GM12878 (cell line): Measurements from ENCODE around the gene ADSL. TPM values are rescaled to one million over a fixed set of nuclear protein-coding genes. Genes with fewer than 3 reads are reported as not detected.

Source experiments
- CEBPB ChIP-seq, 2 experiments: fragments of 150-350 bp in 1 of 2; IDR thresholded peaks; 2 replicates each; pipeline ENCODE4 v1.6.1; 2012 to 2014; ENCODE audit warnings: low read depth in 2 of 2, low read length in 2 of 2, borderline replicate concordance in 1 of 2, inconsistent platforms in 1 of 2
- CHD4 ChIP-seq: fragments of 200-600 bp; sonication (generic); IDR thresholded peaks from 2 replicates; pipeline ENCODE4 v1.6.1; 2016; ENCODE audit warnings: mild to moderate bottlenecking
- CREM ChIP-seq: IDR thresholded peaks from 2 replicates; pipeline ENCODE4 v1.6.1; 2014; ENCODE audit warnings: antibody characterized with exemption, low read depth
- EED ChIP-seq: sonication (generic); IDR thresholded peaks from 2 replicates; pipeline ENCODE4 v1.6.1; 2016; ENCODE audit warnings: antibody characterized with exemption, low read depth
- ESRRA ChIP-seq: IDR thresholded peaks from 2 replicates; pipeline ENCODE4 v1.6.1; 2012; ENCODE audit warnings: mild to moderate bottlenecking, low read length, improper control_type of control experiment
- ETV6 ChIP-seq, 2 experiments: fragments of 450-650 bp in 1 of 2; IDR thresholded peaks in 1 of 2; conservative IDR thresholded peaks in 1 of 2; 2 replicates each; pipeline ENCODE4 v1.6.1; 2014; ENCODE audit warnings: antibody characterized with exemption in 1 of 2, borderline replicate concordance in 1 of 2, low read depth in 1 of 2, mild to moderate bottlenecking in 1 of 2, moderate library complexity in 1 of 2
- GABPA ChIP-seq: IDR thresholded peaks from 2 replicates; pipeline ENCODE4 v1.6.1; 2014; ENCODE audit warnings: antibody characterized with exemption, low read depth, mild to moderate bottlenecking, inconsistent platforms
- HCFC1 ChIP-seq: fragments of 150-350 bp; IDR thresholded peaks from 2 replicates; pipeline ENCODE4 v1.6.1; 2014; ENCODE audit warnings: low read length
- IKZF1 ChIP-seq: fragments of 450-650 bp; conservative IDR thresholded peaks from 2 replicates; pipeline ENCODE4 v1.6.1; 2017; ENCODE audit warnings: antibody characterized with exemption, mild to moderate bottlenecking
- IKZF2 ChIP-seq, 2 experiments: fragments of 450-650 bp; IDR thresholded peaks; 2 replicates each; pipeline ENCODE4 v1.6.1; 2017; ENCODE audit warnings: mild to moderate bottlenecking in 2 of 2, moderate library complexity in 2 of 2
- JUND ChIP-seq: IDR thresholded peaks from 2 replicates; pipeline ENCODE4 v1.6.1; 2012; ENCODE audit warnings: low read depth, mild to moderate bottlenecking, low read length, improper control_type of control experiment, moderate library complexity
- KDM1A ChIP-seq: fragments of 200-600 bp; sonication (generic); IDR thresholded peaks from 2 replicates; pipeline ENCODE4 v1.6.1; 2016; ENCODE audit warnings: borderline replicate concordance
- MYB ChIP-seq: fragments of 150-350 bp; IDR thresholded peaks from 2 replicates; pipeline ENCODE4 v1.6.1; 2014; ENCODE audit warnings: mild to moderate bottlenecking, low read depth, low read length, borderline replicate concordance
- NBN ChIP-seq: fragments of 450-650 bp; IDR thresholded peaks from 2 replicates; pipeline ENCODE4 v1.6.1; 2016
- NR2F1 ChIP-seq: fragments of 450-650 bp; conservative IDR thresholded peaks from 2 replicates; pipeline ENCODE4 v1.6.1; 2017; ENCODE audit warnings: mild to moderate bottlenecking
- POU2F2 ChIP-seq: IDR thresholded peaks from 3 replicates; pipeline ENCODE4 v1.6.1; 2011; ENCODE audit warnings: low read depth, mild to moderate bottlenecking, low read length, borderline replicate concordance
- SRF ChIP-seq, 2 experiments: IDR thresholded peaks; 2 replicates each; pipeline ENCODE4 v1.6.1; 2011; ENCODE audit warnings: low read depth in 2 of 2, low read length in 2 of 2, mild to moderate bottlenecking in 1 of 2, moderate library complexity in 1 of 2
- TARDBP ChIP-seq: IDR thresholded peaks from 2 replicates; pipeline ENCODE4 v1.6.1; 2016; ENCODE audit warnings: borderline replicate concordance
- TBL1XR1 ChIP-seq: IDR thresholded peaks from 2 replicates; pipeline ENCODE4 v1.6.1; 2012; ENCODE audit warnings: low read depth, low read length, improper control_type of control experiment
- TCF7 ChIP-seq: IDR thresholded peaks from 2 replicates; pipeline ENCODE4 v1.6.1; 2014; ENCODE audit warnings: antibody characterized with exemption, borderline replicate concordance
- polyA plus RNA-seq, 11 experiments: library from polyadenylated mRNA; depleted of rRNA in 4 of 11; unstranded in 6 of 11; stranded (reverse) in 5 of 11; fragments of >200 nt; fragmentation: Nextera tagmentation in 4 of 11; fragmentation: Illumina TruSeq in 1 of 11; extraction: Ambion mirVana in 4 of 11; extraction: Trizol in 1 of 11; gene quantifications; 1 replicate in 1 of 11; 2 replicates in 10 of 11; pipeline versions ENCODE4 v1.2.1 to v1.2.3, GENCODE V29; 2011 to 2016; ENCODE audit warnings: inconsistent platforms in 2 of 11, missing spikeins in 2 of 11, low read depth in 1 of 11
- total RNA-seq, 4 experiments: library from RNA; depleted of rRNA in 3 of 4; stranded (reverse); fragments of >200 nt in 3 of 4; fragmentation: Illumina TruSeq in 1 of 4; extraction: Trizol in 1 of 4; gene quantifications; 2 replicates each; pipeline versions ENCODE4 v1.2.1 to v1.2.3, GENCODE V29; 2013 to 2021
- TF ChIP-seq, protein P1 (sequence below): IDR thresholded peaks from 2 replicates; pipeline ENCODE4 v1.6.1; 2011; ENCODE audit warnings: low read depth, low read length, improper control_type of control experiment, borderline replicate concordance
- TF ChIP-seq, protein P2 (sequence below): fragments of 450-650 bp; IDR thresholded peaks from 2 replicates; pipeline ENCODE4 v1.6.1; 2017; ENCODE audit warnings: mild to moderate bottlenecking
- TF ChIP-seq, protein P3 (sequence below): fragments of 450-650 bp; IDR thresholded peaks from 2 replicates; pipeline ENCODE4 v1.6.1; 2016; ENCODE audit warnings: mild to moderate bottlenecking

Gene ADSL
- total and polyA plus RNA-seq, 10 of the 15 experiments (the other 5 are each of a cell fraction or from before 2014, with no cell fraction given) = 126 to 313 (median 143) TPM

DNA sequence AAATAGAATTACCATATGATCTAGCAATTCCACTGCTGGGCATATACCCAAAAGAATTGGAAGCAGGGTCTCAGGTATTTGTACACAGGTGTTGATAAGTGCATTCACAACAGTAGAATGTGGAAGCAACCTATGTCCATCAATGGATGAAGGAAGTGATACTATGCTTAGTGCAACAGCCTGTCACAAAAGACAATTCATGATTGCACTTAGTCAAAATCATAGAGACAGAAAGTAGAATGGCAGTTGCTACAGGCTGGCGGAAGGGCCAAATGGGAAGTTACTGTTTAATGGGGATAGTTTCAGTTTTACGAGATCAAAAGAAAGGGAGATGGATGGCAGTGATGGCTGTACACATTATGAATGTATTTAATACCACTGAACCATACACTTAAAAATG, 66.1 kb downstream of the ADSL start (continued):
- peak; percentile 58; the same call in 1 of the 3 replicates for TF ChIP-seq POU2F2
- TF ChIP-seq IKZF2 (IDR thresholded peaks at IDR 0.05) = peak; percentile 87 to 93
- no peak for TF ChIP-seq TARDBP
- TF ChIP-seq TBL1XR1 = no peak
- TF ChIP-seq, protein P1, sequence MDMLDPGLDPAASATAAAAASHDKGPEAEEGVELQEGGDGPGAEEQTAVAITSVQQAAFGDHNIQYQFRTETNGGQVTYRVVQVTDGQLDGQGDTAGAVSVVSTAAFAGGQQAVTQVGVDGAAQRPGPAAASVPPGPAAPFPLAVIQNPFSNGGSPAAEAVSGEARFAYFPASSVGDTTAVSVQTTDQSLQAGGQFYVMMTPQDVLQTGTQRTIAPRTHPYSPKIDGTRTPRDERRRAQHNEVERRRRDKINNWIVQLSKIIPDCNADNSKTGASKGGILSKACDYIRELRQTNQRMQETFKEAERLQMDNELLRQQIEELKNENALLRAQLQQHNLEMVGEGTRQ = no peak
- no peak for TF ChIP-seq CHD4
- no peak for TF ChIP-seq KDM1A
- no peak for TF ChIP-seq GABPA
- TF ChIP-seq TCF7 = peak; percentile 98
- TF ChIP-seq HCFC1 = 0 out of 2 replicates have a peak, but pooled peaks have one; percentile 18
- no peak for TF ChIP-seq JUND
- TF ChIP-seq NR2F1 = peak; percentile 42; the same call in 1 of the 2 replicates
- peak; percentile 87 for TF ChIP-seq NBN
- TF ChIP-seq EED = peak; percentile 78
- peak; percentile 87 for TF ChIP-seq IKZF1
- TF ChIP-seq SRF (IDR thresholded peaks at IDR 0.05; ENCODE audit: low read depth in 2 of 2, low read length in 2 of 2) = peak in 1 of 2 experiments; percentile 56; a peak in 1 of 4 replicates
- TF ChIP-seq CEBPB (IDR thresholded peaks at IDR 0.05; ENCODE audit: borderline replicate concordance in 1 of 2, low read depth in 2 of 2, low read length in 2 of 2) = no peak
- TF ChIP-seq MYB = peak; percentile 90; the same call in 1 of the 2 replicates
- TF ChIP-seq CREM = peak; percentile 57; the same call in 1 of the 2 replicates
- TF ChIP-seq ETV6 (conservative IDR thresholded peaks at IDR 0.05 in 1 of 2, IDR thresholded peaks at IDR 0.05 in 1 of 2; ENCODE audit: borderline replicate concordance in 1 of 2, low read depth in 1 of 2) = peak in 1 of 2 experiments; percentile 98; a peak in 2 of 4 replicates
- TF ChIP-seq, protein P2, sequence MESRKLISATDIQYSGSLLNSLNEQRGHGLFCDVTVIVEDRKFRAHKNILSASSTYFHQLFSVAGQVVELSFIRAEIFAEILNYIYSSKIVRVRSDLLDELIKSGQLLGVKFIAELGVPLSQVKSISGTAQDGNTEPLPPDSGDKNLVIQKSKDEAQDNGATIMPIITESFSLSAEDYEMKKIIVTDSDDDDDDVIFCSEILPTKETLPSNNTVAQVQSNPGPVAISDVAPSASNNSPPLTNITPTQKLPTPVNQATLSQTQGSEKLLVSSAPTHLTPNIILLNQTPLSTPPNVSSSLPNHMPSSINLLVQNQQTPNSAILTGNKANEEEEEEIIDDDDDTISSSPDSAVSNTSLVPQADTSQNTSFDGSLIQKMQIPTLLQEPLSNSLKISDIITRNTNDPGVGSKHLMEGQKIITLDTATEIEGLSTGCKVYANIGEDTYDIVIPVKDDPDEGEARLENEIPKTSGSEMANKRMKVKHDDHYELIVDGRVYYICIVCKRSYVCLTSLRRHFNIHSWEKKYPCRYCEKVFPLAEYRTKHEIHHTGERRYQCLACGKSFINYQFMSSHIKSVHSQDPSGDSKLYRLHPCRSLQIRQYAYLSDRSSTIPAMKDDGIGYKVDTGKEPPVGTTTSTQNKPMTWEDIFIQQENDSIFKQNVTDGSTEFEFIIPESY = no peak
- TF ChIP-seq, protein P3, sequence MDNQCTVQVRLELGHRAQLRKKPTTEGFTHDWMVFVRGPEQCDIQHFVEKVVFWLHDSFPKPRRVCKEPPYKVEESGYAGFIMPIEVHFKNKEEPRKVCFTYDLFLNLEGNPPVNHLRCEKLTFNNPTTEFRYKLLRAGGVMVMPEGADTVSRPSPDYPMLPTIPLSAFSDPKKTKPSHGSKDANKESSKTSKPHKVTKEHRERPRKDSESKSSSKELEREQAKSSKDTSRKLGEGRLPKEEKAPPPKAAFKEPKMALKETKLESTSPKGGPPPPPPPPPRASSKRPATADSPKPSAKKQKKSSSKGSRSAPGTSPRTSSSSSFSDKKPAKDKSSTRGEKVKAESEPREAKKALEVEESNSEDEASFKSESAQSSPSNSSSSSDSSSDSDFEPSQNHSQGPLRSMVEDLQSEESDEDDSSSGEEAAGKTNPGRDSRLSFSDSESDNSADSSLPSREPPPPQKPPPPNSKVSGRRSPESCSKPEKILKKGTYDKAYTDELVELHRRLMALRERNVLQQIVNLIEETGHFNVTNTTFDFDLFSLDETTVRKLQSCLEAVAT = peak; percentile 49; the same call in 1 of the 2 replicates
- no peak for TF ChIP-seq ESRRA
